T-cell (primary cell): ENCODE data around the gene SART3. TPM values are rescaled to one million over a fixed set of nuclear protein-coding genes. Genes with fewer than 3 reads are reported as not detected.

Source experiments
- ATAC-seq, 4 experiments: fragments of 200-7000 bp in 3 of 4; fragments of 150-1000 bp in 1 of 4; cut with Tn5 transposase; replicated peaks in 1 of 4; 1 replicate in 3 of 4; 2 replicates in 1 of 4; pipeline ENCODE4 v1.10.0; 2021; ENCODE audit warnings: moderate library complexity in 3 of 4, mild to moderate bottlenecking in 2 of 4, moderate number of reproducible peaks in 1 of 4
- CTCF ChIA-PET, 2 donors: fragments of 300-600 bp; sonication (Branson Sonifier 250); formaldehyde crosslinking; loops; one replicate each; lab custom pipeline; 2022; ENCODE audit warnings: antibody characterized with exemption in 2 of 2; lab: Charles Lee
- POLR2A ChIA-PET, 2 donors: fragments of 300-600 bp; sonication (Branson Sonifier 250); formaldehyde crosslinking; loops; one replicate each; lab custom pipeline; 2022; ENCODE audit warnings: antibody characterized with exemption in 2 of 2; lab: Charles Lee
- DNase-seq, 35 experiments: peaks; one replicate each; pipeline versions ENCODE4 v3.0.0 to v3.0.0-alpha.2; 2013 to 2023
- H3K27ac ChIP-seq: one replicate; pipeline ENCODE4 v1.5.1; 2013; ENCODE audit warnings: low read length
- H3K27me3 ChIP-seq, 2 experiments: replicated peaks in 1 of 2; 1 replicate in 1 of 2; 2 replicates in 1 of 2; pipeline versions ENCODE4 v1.6.1 to v1.7.0; 2013; ENCODE audit warnings: low read length in 1 of 2, mixed read lengths in 1 of 2; ENCODE audit not compliant: control insufficient read depth in 2 of 2, insufficient read depth in 2 of 2; ENCODE audit errors: extremely low read depth in 1 of 2
- H3K36me3 ChIP-seq, 2 donors: 1 replicate in 1 of 2; 2 replicates in 1 of 2; pipeline versions ENCODE4 v1.6.1 to v1.7.0; 2013; ENCODE audit warnings: low read length in 1 of 2; ENCODE audit not compliant: control insufficient read depth in 2 of 2, insufficient read depth in 1 of 2; ENCODE audit errors: extremely low read depth in 1 of 2
- H3K4me1 ChIP-seq, 2 experiments: 1 replicate in 1 of 2; 2 replicates in 1 of 2; pipeline versions ENCODE4 v1.6.1 to v1.7.0; 2013; ENCODE audit warnings: low read length in 2 of 2, mixed read lengths in 1 of 2; ENCODE audit not compliant: insufficient read depth in 2 of 2, control insufficient read depth in 1 of 2; ENCODE audit errors: extremely low read depth in 1 of 2
- H3K4me3 ChIP-seq, 2 donors: 1 replicate in 1 of 2; 2 replicates in 1 of 2; pipeline versions ENCODE4 v1.5.1 to v1.7.0; 2013; ENCODE audit warnings: mild to moderate bottlenecking in 2 of 2, low read length in 1 of 2, moderate library complexity in 1 of 2; ENCODE audit not compliant: control insufficient read depth in 1 of 2; ENCODE audit errors: extremely low read depth in 1 of 2
- H3K9me3 ChIP-seq: 2 replicates; pipeline ENCODE4 v1.7.0; 2013
- H3K27ac Mint-ChIP-seq, 2 donors: one replicate each; pipeline ENCODE4 v1.8.0; 2020 to 2021; ENCODE audit warnings: mild to moderate bottlenecking in 2 of 2, mixed read lengths in 2 of 2
- H3K27me3 Mint-ChIP-seq, 2 donors: one replicate each; pipeline ENCODE4 v1.8.0; 2021 to 2022; ENCODE audit warnings: mixed read lengths in 2 of 2
- H3K36me3 Mint-ChIP-seq: one replicate; pipeline ENCODE4 v1.8.0; 2021; ENCODE audit warnings: mixed read lengths
- H3K4me1 Mint-ChIP-seq, 3 donors: one replicate each; pipeline ENCODE4 v1.8.0; 2020 to 2022; ENCODE audit warnings: mixed read lengths in 3 of 3, mild to moderate bottlenecking in 1 of 3
- H3K4me3 Mint-ChIP-seq, 3 donors: one replicate each; pipeline ENCODE4 v1.8.0; 2020 to 2022; ENCODE audit warnings: mild to moderate bottlenecking in 3 of 3, mixed read lengths in 3 of 3, moderate library complexity in 3 of 3
- H3K9me3 Mint-ChIP-seq, 3 donors: one replicate each; pipeline ENCODE4 v1.8.0; 2020 to 2022; ENCODE audit warnings: mixed read lengths in 3 of 3
- WGBS: methylation state at CpG from one replicate; pipeline ENCODE4 v1.1.5; 2013; ENCODE audit warnings: missing lambda C conversion rate; ENCODE audit not compliant: insufficient coverage; 5-methylcytosine and 5-hydroxymethylcytosine counted together
- total RNA-seq, 35 experiments: library from RNA in 6 of 35; stranded (reverse) in 6 of 35; fragments of 120-200 nt in 1 of 35; gene quantifications; one replicate each; pipeline versions ENCODE4 v1.2.1 to v1.2.4 and lab custom pipeline; 2013 to 2026

SART3 gene
- total RNA-seq, 5 donors from 2014 or later (not counting 1 experiment from before 2014, with no cell fraction given): 76.3 to 107 (median 84.9) TPM

GRCh38 chr12:108586306-108586705 is 25.3 kb upstream of the SART3 start:
- Histone ChIP-seq H3K27ac (no peak overlapping the region), H3K27me3 (peaks cover 0 to 23% of the 10 kb centered on the region in 2 experiments), H3K9me3 (no peaks in the 10 kb centered on the region), H3K36me3 (no peaks in the 10 kb centered on the region), H3K4me1 (no peaks in the 10 kb centered on the region), H3K4me3 (no peak overlapping the region)
- Mint-ChIP-seq H3K27ac (no peak overlapping the region), H3K27me3 (no peaks in the 10 kb centered on the region), H3K4me1 (no peaks in the 10 kb centered on the region), H3K9me3 (no peaks in the 10 kb centered on the region), H3K36me3 (no peaks in the 10 kb centered on the region), H3K4me3 (no peak overlapping the region)
- no peak for DNase-seq
- CTCF ChIA-PET: no interaction called here
- WGBS: 83% methylated on average over 7 of the region's 11 CpGs
- no peak for ATAC-seq
- POLR2A ChIA-PET: no interaction called here

- no peaks in the 10 kb centered on the region for H3K36me3 Mint-ChIP-seq
- no peak for DNase-seq
- Histone ChIP-seq H3K36me3 (no peaks in the 10 kb centered on the region), H3K27ac (no peak overlapping the region), H3K27me3 (peaks cover 0 to 23% of the 10 kb centered on the region in 2 experiments), H3K4me3 (no peak overlapping the region), H3K9me3 (no peaks in the 10 kb centered on the region), H3K4me1 (no peaks in the 10 kb centered on the region)
- no peak overlapping the region for H3K27ac Mint-ChIP-seq
- ChIA-PET POLR2A (no interaction called here), CTCF (no interaction called here)
- WGBS: 83% methylated on average over 1 of the region's 4 CpGs
- H3K27me3 Mint-ChIP-seq: no peaks in the 10 kb centered on the region
- H3K4me1 Mint-ChIP-seq: no peaks in the 10 kb centered on the region
- no peak for ATAC-seq
- H3K4me3 Mint-ChIP-seq: no peak overlapping the region
- H3K9me3 Mint-ChIP-seq: no peaks in the 10 kb centered on the region
These were observed 24.9 kb upstream of the SART3 start for GRCh38 chr12:108585864-108586263.

DNA sequence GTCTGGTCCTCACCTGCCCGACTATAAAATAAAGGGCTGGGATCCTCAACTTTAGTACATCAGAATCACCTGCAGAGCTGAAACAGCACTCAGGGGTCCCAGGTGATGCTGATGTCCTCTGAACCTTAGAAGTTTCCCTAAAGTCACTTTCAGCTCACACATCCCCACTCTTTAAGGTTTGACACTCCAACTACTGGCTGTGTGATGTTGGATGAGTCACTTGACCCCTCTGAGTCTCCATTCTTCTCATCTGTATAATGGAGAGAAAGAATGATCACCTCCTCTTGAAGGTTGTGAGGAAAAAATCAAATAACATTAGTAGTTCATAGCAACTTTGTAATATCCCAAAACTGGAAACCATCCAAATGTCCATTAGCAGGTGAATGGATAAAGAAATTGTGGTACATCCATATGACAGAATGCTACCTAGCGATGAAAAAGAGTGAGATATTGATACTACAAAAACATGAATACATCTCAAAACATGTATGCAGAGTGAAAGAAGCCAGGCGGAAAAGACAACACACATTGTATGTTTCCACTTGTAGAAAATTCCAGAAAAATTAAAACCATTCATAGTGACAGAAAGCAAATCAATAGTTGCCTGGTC is 23.6 kb upstream of the SART3 start:
- no peak overlapping the region for H3K4me3 ChIP-seq
- no peaks in the 10 kb centered on the region for H3K36me3 ChIP-seq
- H3K27ac ChIP-seq: no peak overlapping the region
- DNase-seq: no peak
- H3K36me3 Mint-ChIP-seq: no peaks in the 10 kb centered on the region
- ChIA-PET POLR2A (no interaction called here), CTCF (no interaction called here)
- WGBS: 75% methylated on average over 1 of the region's 3 CpGs
- H3K4me1 ChIP-seq: no peaks in the 10 kb centered on the region
- H3K27ac Mint-ChIP-seq: no peak overlapping the region
- H3K9me3 ChIP-seq: no peaks in the 10 kb centered on the region
- no peak overlapping the region for H3K4me3 Mint-ChIP-seq
- H3K27me3 Mint-ChIP-seq: no peaks in the 10 kb centered on the region
- no peaks in the 10 kb centered on the region for H3K9me3 Mint-ChIP-seq
- H3K4me1 Mint-ChIP-seq: peaks cover 0 to under 1% (median under 1%) of the 10 kb centered on the region in 3 donors
- no peak for ATAC-seq
- H3K27me3 ChIP-seq: peaks cover 0 to 19% of the 10 kb centered on the region in 2 experiments

GRCh38 chr12:108583991-108584390 is 23.0 kb upstream of the SART3 start:
- Mint-ChIP-seq H3K9me3 (peaks cover 0 to 2% (median 0%) of the 10 kb centered on the region in 3 donors), H3K4me1 (peaks cover 0 to 6% (median 3%) of the 10 kb centered on the region in 3 donors), H3K27ac (no peak overlapping the region), H3K36me3 (no peaks in the 10 kb centered on the region), H3K4me3 (no peak overlapping the region), H3K27me3 (no peaks in the 10 kb centered on the region)
- H3K9me3 ChIP-seq: no peaks in the 10 kb centered on the region
- WGBS: 84% methylated on average over 6 of the region's 7 CpGs
- ChIA-PET POLR2A (no interaction called here), CTCF (no interaction called here)
- H3K4me3 ChIP-seq: no peak overlapping the region
- H3K36me3 ChIP-seq: no peaks in the 10 kb centered on the region
- ATAC-seq (no peak), DNase-seq (no peak)
- no peak overlapping the region for H3K27ac ChIP-seq
- H3K27me3 ChIP-seq: peaks cover 0 to 13% of the 10 kb centered on the region in 2 experiments
- H3K4me1 ChIP-seq: no peaks in the 10 kb centered on the region

GRCh38 chr12:108582978-108583770 is 22.2 kb upstream of the SART3 start:
- no peak for DNase-seq
- no peaks in the 10 kb centered on the region for H3K4me1 ChIP-seq
- ATAC-seq: no peak
- Mint-ChIP-seq H3K4me3 (no peak overlapping the region), H3K4me1 (peaks cover 0 to 8% (median 3%) of the 10 kb centered on the region in 3 donors), H3K9me3 (peaks cover 0 to 10% (median 0%) of the 10 kb centered on the region in 3 donors), H3K36me3 (no peaks in the 10 kb centered on the region), H3K27ac (no peak overlapping the region), H3K27me3 (no peaks in the 10 kb centered on the region)
- H3K27me3 ChIP-seq: peaks cover 0 to 6% of the 10 kb centered on the region in 2 experiments
- no peaks in the 10 kb centered on the region for H3K9me3 ChIP-seq
- no peaks in the 10 kb centered on the region for H3K36me3 ChIP-seq
- POLR2A ChIA-PET: no interaction called here
- 94% methylated on average over 6 of the region's 10 CpGs for WGBS
- CTCF ChIA-PET: no interaction called here
- H3K27ac ChIP-seq: no peak overlapping the region
- H3K4me3 ChIP-seq: no peak overlapping the region

DNA sequence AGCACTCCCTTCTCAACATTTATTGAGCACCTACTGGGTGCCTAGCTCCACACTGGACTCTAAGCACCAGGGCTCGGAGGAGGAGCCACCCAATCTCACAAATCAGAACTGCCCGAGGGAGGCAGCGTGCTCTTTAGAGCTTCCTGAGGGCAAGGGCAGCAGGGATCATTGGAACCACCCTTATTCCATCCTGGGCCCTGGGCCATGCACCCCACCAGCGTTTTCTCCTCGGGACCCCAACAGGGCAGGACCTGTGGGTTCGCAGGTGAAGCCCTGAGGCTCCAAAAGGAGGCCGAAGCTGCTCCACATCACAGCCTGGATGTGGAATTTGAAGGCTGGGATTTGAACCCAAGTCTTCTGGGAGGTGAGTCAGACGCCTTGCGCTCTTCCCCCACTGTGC is 21.5 kb upstream of the SART3 start:
- no peak overlapping the region for H3K4me3 ChIP-seq
- Mint-ChIP-seq H3K27me3 (no peaks in the 10 kb centered on the region), H3K9me3 (peaks cover 0 to 10% (median 0%) of the 10 kb centered on the region in 3 donors), H3K27ac (no peak overlapping the region), H3K4me1 (peaks cover 1 to 8% (median 5%) of the 10 kb centered on the region in 3 donors), H3K36me3 (no peaks in the 10 kb centered on the region), H3K4me3 (no peak overlapping the region)
- ATAC-seq (no peak), DNase-seq (no peak)
- no peaks in the 10 kb centered on the region for H3K36me3 ChIP-seq
- ChIA-PET POLR2A (no interaction called here), CTCF (no interaction called here)
- peaks cover 0 to under 1% of the 10 kb centered on the region in 2 experiments for H3K27me3 ChIP-seq
- H3K9me3 ChIP-seq: no peaks in the 10 kb centered on the region
- H3K27ac ChIP-seq: no peak overlapping the region
- no peaks in the 10 kb centered on the region for H3K4me1 ChIP-seq
- 90% methylated on average over 7 of the region's 9 CpGs for WGBS
